ENCODE measurements around the gene TYMP.

DNA sequence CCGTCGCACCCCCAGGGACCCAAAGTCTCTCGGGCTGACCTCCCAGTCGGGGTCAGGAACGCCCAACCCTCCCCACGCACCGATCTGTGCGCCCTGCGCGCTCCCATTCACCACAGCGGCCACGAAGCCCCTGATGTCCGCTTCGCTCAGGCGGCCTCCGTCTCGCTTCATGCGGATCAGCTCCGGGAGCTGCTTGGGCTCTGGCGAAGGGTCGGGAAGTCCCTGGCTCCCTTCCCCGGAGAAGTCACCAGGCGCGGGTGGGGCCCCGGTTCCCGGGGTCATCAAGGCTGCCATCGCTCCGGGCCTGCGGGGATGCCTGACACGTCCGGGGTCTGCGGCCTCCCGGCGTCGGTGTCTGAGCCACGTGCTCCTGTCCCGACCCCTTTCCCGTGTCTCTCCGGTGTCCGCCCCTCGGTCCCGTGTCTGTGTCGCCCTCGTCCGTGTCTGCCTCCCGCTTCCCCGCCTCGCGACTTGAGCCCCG, 356 bp downstream of the TYMP start:
- TF ChIP-seq POLR2A (IDR thresholded peaks at IDR 0.05; ENCODE audit: low read depth) (no peak), EP300 (IDR thresholded peaks at IDR 0.05) (no peak), POLR2AphosphoS5 (IDR thresholded peaks at IDR 0.05) (no peak)
- TF ChIP-seq, protein P1, sequence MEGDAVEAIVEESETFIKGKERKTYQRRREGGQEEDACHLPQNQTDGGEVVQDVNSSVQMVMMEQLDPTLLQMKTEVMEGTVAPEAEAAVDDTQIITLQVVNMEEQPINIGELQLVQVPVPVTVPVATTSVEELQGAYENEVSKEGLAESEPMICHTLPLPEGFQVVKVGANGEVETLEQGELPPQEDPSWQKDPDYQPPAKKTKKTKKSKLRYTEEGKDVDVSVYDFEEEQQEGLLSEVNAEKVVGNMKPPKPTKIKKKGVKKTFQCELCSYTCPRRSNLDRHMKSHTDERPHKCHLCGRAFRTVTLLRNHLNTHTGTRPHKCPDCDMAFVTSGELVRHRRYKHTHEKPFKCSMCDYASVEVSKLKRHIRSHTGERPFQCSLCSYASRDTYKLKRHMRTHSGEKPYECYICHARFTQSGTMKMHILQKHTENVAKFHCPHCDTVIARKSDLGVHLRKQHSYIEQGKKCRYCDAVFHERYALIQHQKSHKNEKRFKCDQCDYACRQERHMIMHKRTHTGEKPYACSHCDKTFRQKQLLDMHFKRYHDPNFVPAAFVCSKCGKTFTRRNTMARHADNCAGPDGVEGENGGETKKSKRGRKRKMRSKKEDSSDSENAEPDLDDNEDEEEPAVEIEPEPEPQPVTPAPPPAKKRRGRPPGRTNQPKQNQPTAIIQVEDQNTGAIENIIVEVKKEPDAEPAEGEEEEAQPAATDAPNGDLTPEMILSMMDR (IDR thresholded peaks at IDR 0.05): no peak
